Caco-2 (cell line): ENCODE measurements around the gene KIF17. TPM values are rescaled to one million over a fixed set of nuclear protein-coding genes. Genes with fewer than 3 reads are reported as not detected.

ENCODE experiments used
- BruUV-seq: library from RNA; stranded (reverse); fragments of 400-500 nt; replicated peaks from 2 replicates; lab custom pipeline; 2021; lab: Mats Ljungman, UMichigan
- CTCF ChIA-PET: fragments of 300-600 bp; sonication (Branson Sonifier 250); formaldehyde crosslinking; loops from one replicate; lab custom pipeline; 2022; ENCODE audit warnings: antibody characterized with exemption; lab: Charles Lee
- POLR2A ChIA-PET: fragments of 300-600 bp; sonication (Branson Sonifier 250); formaldehyde crosslinking; loops from one replicate; lab custom pipeline; 2022; ENCODE audit warnings: antibody characterized with exemption; lab: Charles Lee
- DNase-seq, 2 experiments: peaks; one replicate each; pipeline versions ENCODE4 v3.0.0 to v3.0.0-alpha.2; 2020 to 2022
- H3K27me3 ChIP-seq: replicated peaks from 2 replicates; pipeline ENCODE4 v1.6.0; 2011; ENCODE audit warnings: low read length; ENCODE audit not compliant: control insufficient read depth, insufficient read depth
- H3K36me3 ChIP-seq: 2 replicates; pipeline ENCODE4 v1.5.1; 2011; ENCODE audit warnings: low read length; ENCODE audit not compliant: control insufficient read depth, insufficient read depth
- H3K4me1 ChIP-seq: fragments of 250-450 bp; sonication (Bioruptor Pico); 2 replicates; pipeline ENCODE4 v1.5.1; 2020; ENCODE audit warnings: mild to moderate bottlenecking
- H3K4me3 ChIP-seq: 2 replicates; pipeline ENCODE4 v1.5.1; 2011; ENCODE audit warnings: low read depth, mild to moderate bottlenecking, control low read depth, low read length
- H3K9me3 ChIP-seq: fragments of 250-450 bp; sonication (Bioruptor Pico); 2 replicates; pipeline ENCODE4 v1.5.1; 2020; ENCODE audit warnings: mild to moderate bottlenecking, moderate library complexity
- H3K27ac Mint-ChIP-seq: one replicate; pipeline ENCODE4 v1.8.0; 2022; ENCODE audit warnings: mixed read lengths; ENCODE audit not compliant: unreplicated experiment
- H3K27me3 Mint-ChIP-seq: one replicate; pipeline ENCODE4 v1.8.0; 2022; ENCODE audit warnings: mixed read lengths; ENCODE audit not compliant: insufficient read depth, unreplicated experiment
- H3K36me3 Mint-ChIP-seq: one replicate; pipeline ENCODE4 v1.8.0; 2022; ENCODE audit warnings: mild to moderate bottlenecking, mixed read lengths; ENCODE audit not compliant: insufficient read depth, unreplicated experiment
- H3K4me1 Mint-ChIP-seq: one replicate; pipeline ENCODE4 v1.8.0; 2022; ENCODE audit warnings: low read depth, mixed read lengths; ENCODE audit not compliant: unreplicated experiment
- H3K4me3 Mint-ChIP-seq: one replicate; pipeline ENCODE4 v1.8.0; 2022; ENCODE audit warnings: mild to moderate bottlenecking, moderate library complexity, mixed read lengths; ENCODE audit not compliant: unreplicated experiment
- H3K9me3 Mint-ChIP-seq: one replicate; pipeline ENCODE4 v1.8.0; 2022; ENCODE audit warnings: mixed read lengths; ENCODE audit not compliant: unreplicated experiment
- intact Hi-C: fragments of 100-400 bp; cut with micrococcal nuclease; formaldehyde crosslinking; loops from one replicate; pipeline ENCODE4 v1.10.0; 2022; ENCODE audit not compliant: unreplicated experiment
- total RNA-seq: library from RNA; stranded (reverse); gene quantifications from 2 replicates; pipeline ENCODE4 v1.2.3, GENCODE V29; 2022
- TF ChIP-seq, protein P1 (sequence below), 2 experiments: fragments of 200-600 bp in 1 of 2; IDR thresholded peaks; 1 replicate in 1 of 2; 2 replicates in 1 of 2; pipeline versions ENCODE4 v1.5.1 to v1.8.0; 2011 to 2022; ENCODE audit warnings: antibody characterized with exemption in 1 of 2, control low read depth in 1 of 2, inconsistent platforms in 1 of 2, low read depth in 1 of 2, low read length in 1 of 2, mild to moderate bottlenecking in 1 of 2, moderate library complexity in 1 of 2; ENCODE audit not compliant: insufficient read depth in 1 of 2, severe bottlenecking in 1 of 2, unreplicated experiment in 1 of 2

The KIF17 gene
- total RNA-seq, 1 experiment from 2014 or later, result 1.5 TPM

DNA sequence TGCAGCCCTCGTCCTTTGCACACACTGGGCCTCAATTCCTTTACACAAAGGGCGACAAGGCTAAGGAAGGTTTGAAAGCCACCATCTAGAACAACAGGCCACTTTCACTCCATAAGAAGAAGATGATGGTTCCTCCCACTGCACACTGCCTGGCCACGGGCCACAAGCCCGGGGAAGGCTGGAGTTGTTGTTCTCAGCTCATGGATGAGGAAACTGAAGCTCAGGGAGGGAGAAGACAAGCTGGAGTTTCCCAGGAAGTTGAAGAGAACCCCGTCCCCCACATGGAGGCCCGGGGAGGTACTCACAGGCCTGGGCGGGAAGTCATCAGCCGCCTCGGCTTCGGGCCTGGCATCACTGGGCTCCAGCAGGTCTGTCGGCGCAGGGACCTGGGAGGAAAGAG lies 32.1 kb downstream of the KIF17 start:
- no TSS peak for BruUV-seq
- no peaks in the 10 kb centered on the region for H3K4me1 Mint-ChIP-seq
- no peaks in the 10 kb centered on the region for H3K27me3 ChIP-seq
- no peak overlapping the region for H3K27ac Mint-ChIP-seq
- H3K9me3 Mint-ChIP-seq, result no peaks in the 10 kb centered on the region
- no peaks in the 10 kb centered on the region for H3K4me1 ChIP-seq
- TF ChIP-seq, protein P1, sequence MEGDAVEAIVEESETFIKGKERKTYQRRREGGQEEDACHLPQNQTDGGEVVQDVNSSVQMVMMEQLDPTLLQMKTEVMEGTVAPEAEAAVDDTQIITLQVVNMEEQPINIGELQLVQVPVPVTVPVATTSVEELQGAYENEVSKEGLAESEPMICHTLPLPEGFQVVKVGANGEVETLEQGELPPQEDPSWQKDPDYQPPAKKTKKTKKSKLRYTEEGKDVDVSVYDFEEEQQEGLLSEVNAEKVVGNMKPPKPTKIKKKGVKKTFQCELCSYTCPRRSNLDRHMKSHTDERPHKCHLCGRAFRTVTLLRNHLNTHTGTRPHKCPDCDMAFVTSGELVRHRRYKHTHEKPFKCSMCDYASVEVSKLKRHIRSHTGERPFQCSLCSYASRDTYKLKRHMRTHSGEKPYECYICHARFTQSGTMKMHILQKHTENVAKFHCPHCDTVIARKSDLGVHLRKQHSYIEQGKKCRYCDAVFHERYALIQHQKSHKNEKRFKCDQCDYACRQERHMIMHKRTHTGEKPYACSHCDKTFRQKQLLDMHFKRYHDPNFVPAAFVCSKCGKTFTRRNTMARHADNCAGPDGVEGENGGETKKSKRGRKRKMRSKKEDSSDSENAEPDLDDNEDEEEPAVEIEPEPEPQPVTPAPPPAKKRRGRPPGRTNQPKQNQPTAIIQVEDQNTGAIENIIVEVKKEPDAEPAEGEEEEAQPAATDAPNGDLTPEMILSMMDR (IDR thresholded peaks at IDR 0.05; ENCODE audit: insufficient read depth in 1 of 2, low read depth in 1 of 2, low read length in 1 of 2, severe bottlenecking in 1 of 2, unreplicated experiment in 1 of 2), result no peak
- CTCF ChIA-PET, result no interaction called here
- intact Hi-C loops, result no loop called here
- POLR2A ChIA-PET, result no interaction called here
- H3K4me3 ChIP-seq, result no peak overlapping the region
- H3K4me3 Mint-ChIP-seq, result no peak overlapping the region
- no peaks in the 10 kb centered on the region for H3K9me3 ChIP-seq
- no peaks in the 10 kb centered on the region for H3K27me3 Mint-ChIP-seq
- no peaks in the 10 kb centered on the region for H3K36me3 Mint-ChIP-seq
- DNase-seq, result no peak
- no peaks in the 10 kb centered on the region for H3K36me3 ChIP-seq

DNA sequence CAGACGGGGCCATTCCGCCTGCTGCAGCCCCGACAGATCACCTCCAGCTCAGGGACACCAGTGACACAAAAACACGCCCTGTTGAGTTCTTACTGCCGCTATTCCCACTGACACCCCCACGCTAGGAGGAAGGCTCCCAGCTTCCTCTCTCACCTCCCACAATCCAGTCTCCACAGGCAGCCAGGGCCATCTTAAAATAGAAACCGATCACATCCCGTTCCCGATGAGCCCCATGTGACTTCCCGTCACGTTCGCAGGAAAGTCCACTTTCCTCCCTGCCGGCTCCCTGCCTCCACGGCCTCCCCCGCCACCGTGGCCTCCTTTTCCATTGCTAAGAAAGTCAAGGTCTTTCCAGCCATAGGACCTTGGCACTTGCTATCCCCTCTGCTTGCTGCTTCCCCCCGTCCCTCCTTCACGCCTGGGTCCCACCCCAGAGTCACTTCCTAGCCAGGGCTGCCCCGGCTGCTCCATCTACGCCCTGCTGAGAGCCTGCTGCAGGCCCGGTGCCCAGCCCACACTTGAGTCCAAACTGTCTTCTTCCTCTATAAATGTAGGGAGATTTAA lies 32.6 kb downstream of the KIF17 start:
- BruUV-seq, result no TSS peak
- no peaks in the 10 kb centered on the region for H3K27me3 Mint-ChIP-seq
- Histone ChIP-seq H3K36me3 (no peaks in the 10 kb centered on the region), H3K9me3 (no peaks in the 10 kb centered on the region), H3K4me3 (no peak overlapping the region), H3K27me3 (no peaks in the 10 kb centered on the region), H3K4me1 (no peaks in the 10 kb centered on the region)
- ChIA-PET CTCF (no interaction called here), POLR2A (no interaction called here)
- no peaks in the 10 kb centered on the region for H3K4me1 Mint-ChIP-seq
- no peak for DNase-seq
- intact Hi-C loops, result no loop called here
- H3K36me3 Mint-ChIP-seq, result no peaks in the 10 kb centered on the region
- H3K9me3 Mint-ChIP-seq, result no peaks in the 10 kb centered on the region
- no peak overlapping the region for H3K4me3 Mint-ChIP-seq
- H3K27ac Mint-ChIP-seq, result no peak overlapping the region
- TF ChIP-seq, protein P1 (IDR thresholded peaks at IDR 0.05; ENCODE audit: insufficient read depth in 1 of 2, low read depth in 1 of 2, low read length in 1 of 2, severe bottlenecking in 1 of 2, unreplicated experiment in 1 of 2), result no peak

DNA sequence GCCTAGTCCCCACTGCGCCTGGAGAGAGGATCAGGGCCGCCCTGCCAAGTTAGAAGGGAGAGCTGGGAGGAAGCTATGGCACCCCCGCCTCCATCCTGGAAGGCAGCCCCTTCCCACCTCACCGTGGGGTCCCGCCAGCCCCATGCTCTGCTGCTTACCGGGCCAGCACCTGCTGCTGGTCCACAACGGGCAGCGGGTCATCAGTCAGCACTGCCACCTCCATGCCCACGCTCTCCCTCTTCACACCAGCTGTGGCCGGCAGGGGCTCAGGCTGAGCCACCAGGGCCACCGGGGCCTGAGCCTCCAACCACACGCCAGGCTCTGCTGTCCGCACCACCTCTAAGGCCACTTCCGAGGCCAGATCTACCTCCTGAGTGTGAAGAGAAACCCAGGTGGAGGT lies 33.2 kb downstream of the KIF17 start:
- DNase-seq, result no peak
- Histone ChIP-seq H3K36me3 (no peaks in the 10 kb centered on the region), H3K4me3 (no peak overlapping the region), H3K27me3 (no peaks in the 10 kb centered on the region), H3K9me3 (no peaks in the 10 kb centered on the region), H3K4me1 (no peaks in the 10 kb centered on the region)
- BruUV-seq, result no TSS peak
- POLR2A ChIA-PET, result no interaction called here
- no peak overlapping the region for H3K4me3 Mint-ChIP-seq
- H3K4me1 Mint-ChIP-seq, result no peaks in the 10 kb centered on the region
- H3K27ac Mint-ChIP-seq, result no peak overlapping the region
- no peaks in the 10 kb centered on the region for H3K36me3 Mint-ChIP-seq
- intact Hi-C loops, result no loop called here
- no peaks in the 10 kb centered on the region for H3K27me3 Mint-ChIP-seq
- H3K9me3 Mint-ChIP-seq, result no peaks in the 10 kb centered on the region
- TF ChIP-seq, protein P1 (IDR thresholded peaks at IDR 0.05; ENCODE audit: insufficient read depth in 1 of 2, low read depth in 1 of 2, low read length in 1 of 2, severe bottlenecking in 1 of 2, unreplicated experiment in 1 of 2), result no peak
- CTCF ChIA-PET, result no interaction called here
